Fibroblast of lung (primary cell): Measurements from ENCODE around the gene PTPN5. TPM values are rescaled to one million over a fixed set of nuclear protein-coding genes. Genes with fewer than 3 reads are reported as not detected.

Source experiments
- DNase-seq, 2 donors: peaks; one replicate each; pipeline versions ENCODE4 v3.0.0 to v3.0.0-alpha.2; 2010; ENCODE audit warnings: low read depth in 2 of 2
- H2AFZ ChIP-seq: 2 replicates; pipeline ENCODE4 v1.5.1; 2012; ENCODE audit warnings: low read length, control low read depth, inconsistent platforms
- H3K27ac ChIP-seq: 2 replicates; pipeline ENCODE4 v1.5.1; 2011; ENCODE audit warnings: low read length, control low read depth; ENCODE audit not compliant: insufficient read depth
- H3K27me3 ChIP-seq: 2 replicates; pipeline ENCODE4 v1.5.1; 2011; ENCODE audit warnings: mild to moderate bottlenecking, low read length; ENCODE audit not compliant: control insufficient read depth, insufficient read depth
- H3K36me3 ChIP-seq: 2 replicates; pipeline ENCODE4 v1.5.1; 2011; ENCODE audit warnings: low read length; ENCODE audit not compliant: control insufficient read depth, insufficient read depth
- H3K4me1 ChIP-seq: 2 replicates; pipeline ENCODE4 v1.5.1; 2011; ENCODE audit warnings: low read length; ENCODE audit not compliant: control insufficient read depth, insufficient read depth; ENCODE audit errors: extremely low read depth
- H3K4me2 ChIP-seq: 2 replicates; pipeline ENCODE4 v1.5.1; 2011; ENCODE audit warnings: low read length, control low read depth; ENCODE audit not compliant: insufficient read depth; ENCODE audit errors: extremely low read depth
- H3K4me3 ChIP-seq, 4 experiments: fragments of 200-600 bp in 1 of 4; sonication (generic) in 1 of 4; replicated peaks in 1 of 4; 2 replicates each; pipeline ENCODE4 v1.5.1; 2011 to 2016; ENCODE audit warnings: low read length in 4 of 4, low read depth in 3 of 4, mild to moderate bottlenecking in 3 of 4, control low read depth in 2 of 4, inconsistent platforms in 1 of 4, mixed read lengths in 1 of 4; ENCODE audit not compliant: insufficient read depth in 1 of 4; ENCODE audit errors: control extremely low read depth in 1 of 4
- H3K79me2 ChIP-seq: 2 replicates; pipeline ENCODE4 v1.5.1; 2012; ENCODE audit warnings: mild to moderate bottlenecking, low read length, inconsistent platforms; ENCODE audit not compliant: control insufficient read depth, insufficient read depth
- H3K9ac ChIP-seq: 2 replicates; pipeline ENCODE4 v1.5.1; 2011; ENCODE audit warnings: mild to moderate bottlenecking, low read length, control low read depth; ENCODE audit not compliant: insufficient read depth
- H3K9me3 ChIP-seq: 2 replicates; pipeline ENCODE4 v1.5.1; 2012; ENCODE audit warnings: low read depth, low read length; ENCODE audit not compliant: control insufficient read depth, insufficient read depth
- H4K20me1 ChIP-seq: 2 replicates; pipeline ENCODE4 v1.5.1; 2011; ENCODE audit warnings: low read length; ENCODE audit not compliant: control insufficient read depth, insufficient read depth; ENCODE audit errors: extremely low read depth
- CTCF ChIP-seq, 2 donors: IDR thresholded peaks in 1 of 2; conservative IDR thresholded peaks in 1 of 2; 1 replicate in 1 of 2; 2 replicates in 1 of 2; pipeline ENCODE4 v1.5.1; 2011 to 2012; ENCODE audit warnings: low read length in 2 of 2, control low read depth in 1 of 2, inconsistent platforms in 1 of 2, low read depth in 1 of 2, mild to moderate bottlenecking in 1 of 2
- EZH2 ChIP-seq: IDR thresholded peaks from 2 replicates; pipeline ENCODE4 v1.5.1; 2012; ENCODE audit warnings: low read length, control low read depth, mild to moderate bottlenecking; ENCODE audit errors: missing control alignments
- polyA plus RNA-seq, 2 donors: library from polyadenylated mRNA; depleted of rRNA in 1 of 2; stranded (reverse) in 1 of 2; unstranded in 1 of 2; fragments of >200 nt; gene quantifications; 2 replicates each; pipeline ENCODE4 v1.2.1, GENCODE V29; 2011 to 2012; ENCODE audit warnings: missing spikeins in 1 of 2
- total RNA-seq: library from RNA; depleted of rRNA; stranded (reverse); fragments of >200 nt; gene quantifications from 2 replicates; pipeline ENCODE4 v1.2.1, GENCODE V29; 2014

The PTPN5 gene
- total and polyA plus RNA-seq, 2 donors (not counting 1 experiment from before 2014, with no cell fraction given) = not detected

- DNase-seq = no peak
- H3K4me2 ChIP-seq = no peak overlapping the region
- H3K4me1 ChIP-seq = no peaks in the 10 kb centered on the region
- H3K9me3 ChIP-seq = no peaks in the 10 kb centered on the region
- TF ChIP-seq CTCF (conservative IDR thresholded peaks at IDR 0.05 in 1 of 2, IDR thresholded peaks at IDR 0.05 in 1 of 2; ENCODE audit: low read depth in 1 of 2, low read length in 2 of 2) (no peak), EZH2 (no peak)
- no peaks in the 10 kb centered on the region for H3K36me3 ChIP-seq
- H3K27me3 ChIP-seq = peaks cover 11% of the 10 kb centered on the region
- no peak overlapping the region for H3K4me3 ChIP-seq
- no peaks in the 10 kb centered on the region for H4K20me1 ChIP-seq
- no peak overlapping the region for H3K27ac ChIP-seq
- H2AFZ ChIP-seq = no peak overlapping the region
- H3K9ac ChIP-seq = no peak overlapping the region
- H3K79me2 ChIP-seq = no peaks in the 10 kb centered on the region
Measured at GRCh38 chr11:18773681-18774080, 17.9 kb downstream of the PTPN5 start.

GRCh38 chr11:18773104-18773503 is 18.5 kb downstream of the PTPN5 start:
- no peaks in the 10 kb centered on the region for H3K36me3 ChIP-seq
- no peaks in the 10 kb centered on the region for H4K20me1 ChIP-seq
- no peak overlapping the region for H3K4me2 ChIP-seq
- H3K27ac ChIP-seq = no peak overlapping the region
- H2AFZ ChIP-seq = no peak overlapping the region
- TF ChIP-seq CTCF (conservative IDR thresholded peaks at IDR 0.05 in 1 of 2, IDR thresholded peaks at IDR 0.05 in 1 of 2; ENCODE audit: low read depth in 1 of 2, low read length in 2 of 2) (no peak), EZH2 (no peak)
- no peak for DNase-seq
- no peaks in the 10 kb centered on the region for H3K9me3 ChIP-seq
- no peaks in the 10 kb centered on the region for H3K4me1 ChIP-seq
- H3K9ac ChIP-seq = no peak overlapping the region
- no peak overlapping the region for H3K4me3 ChIP-seq
- peaks cover 11% of the 10 kb centered on the region for H3K27me3 ChIP-seq
- H3K79me2 ChIP-seq = no peaks in the 10 kb centered on the region

GRCh38 chr11:18772211-18772610 is 19.4 kb downstream of the PTPN5 start:
- H4K20me1 ChIP-seq = no peaks in the 10 kb centered on the region
- H3K79me2 ChIP-seq = no peaks in the 10 kb centered on the region
- no peaks in the 10 kb centered on the region for H3K9me3 ChIP-seq
- H3K36me3 ChIP-seq = no peaks in the 10 kb centered on the region
- peak in 1 of 2 donors; percentile 22 for DNase-seq
- H3K27ac ChIP-seq = no peak overlapping the region
- no peak overlapping the region for H3K4me3 ChIP-seq
- no peak for TF ChIP-seq EZH2
- no peak for TF ChIP-seq CTCF (conservative IDR thresholded peaks at IDR 0.05 in 1 of 2, IDR thresholded peaks at IDR 0.05 in 1 of 2; ENCODE audit: low read depth in 1 of 2, low read length in 2 of 2)
- H3K4me2 ChIP-seq = no peak overlapping the region
- no peak overlapping the region for H3K9ac ChIP-seq
- no peaks in the 10 kb centered on the region for H3K4me1 ChIP-seq
- H2AFZ ChIP-seq = no peak overlapping the region
- peaks cover 13% of the 10 kb centered on the region for H3K27me3 ChIP-seq
